A673 (cell line): ENCODE results near the gene ACSS2. TPM values are rescaled to one million over a fixed set of nuclear protein-coding genes. Genes with fewer than 3 reads are reported as not detected.

Experiments used
- Bru-seq: library from RNA; stranded (reverse); fragments of 400-500 nt; gene quantifications from one replicate; lab custom pipeline; 2021; lab: Mats Ljungman, UMichigan
- BruChase-seq, 2 experiments: library from RNA; stranded (reverse); fragments of 400-500 nt; gene quantifications; one replicate each; lab custom pipeline; 2021; lab: Mats Ljungman, UMichigan
- BruUV-seq: library from RNA; stranded (reverse); fragments of 400-500 nt; replicated peaks from 2 replicates; lab custom pipeline; 2021; lab: Mats Ljungman, UMichigan
- CTCF ChIA-PET: fragments of 300-600 bp; sonication (Branson Sonifier 250); formaldehyde crosslinking; loops from one replicate; lab custom pipeline; 2022; ENCODE audit warnings: antibody characterized with exemption; lab: Charles Lee
- POLR2A ChIA-PET: fragments of 300-600 bp; sonication (Branson Sonifier 250); formaldehyde crosslinking; loops from one replicate; lab custom pipeline; 2022; ENCODE audit warnings: antibody characterized with exemption; ENCODE audit not compliant: low non-redundant PET; lab: Charles Lee
- DNase-seq: peaks from one replicate; pipeline ENCODE4 v3.0.0-alpha.2; 2015; ENCODE audit warnings: low spot score
- H3K27ac ChIP-seq: fragments of 200-600 bp; sonication (generic); 2 replicates; pipeline ENCODE4 v1.5.1; 2016; ENCODE audit warnings: mixed run types, low read depth, mild to moderate bottlenecking, mixed read lengths, antibody characterized with exemption, low read length; ENCODE audit not compliant: poor library complexity, severe bottlenecking
- H3K27me3 ChIP-seq: fragments of 200-600 bp; sonication (generic); replicated peaks from 2 replicates; pipeline ENCODE4 v1.6.1; 2017; ENCODE audit warnings: mixed run types, low read depth, mild to moderate bottlenecking, mixed read lengths, antibody characterized with exemption, low read length; ENCODE audit not compliant: insufficient read depth, poor library complexity
- H3K36me3 ChIP-seq: fragments of 200-600 bp; sonication (generic); 2 replicates; pipeline ENCODE4 v1.6.1; 2016; ENCODE audit warnings: mixed run types, mild to moderate bottlenecking, mixed read lengths, antibody characterized with exemption, low read length; ENCODE audit not compliant: insufficient read depth, poor library complexity, severe bottlenecking
- H3K4me1 ChIP-seq: fragments of 200-600 bp; sonication (generic); 2 replicates; pipeline ENCODE4 v1.6.1; 2017; ENCODE audit warnings: mixed run types, mild to moderate bottlenecking, mixed read lengths, antibody characterized with exemption, low read length; ENCODE audit not compliant: insufficient read depth, poor library complexity, severe bottlenecking
- H3K4me3 ChIP-seq: fragments of 200-600 bp; sonication (generic); 2 replicates; pipeline ENCODE4 v1.5.1; 2016; ENCODE audit warnings: low read depth, mixed run types, mild to moderate bottlenecking, mixed read lengths, low read length; ENCODE audit not compliant: poor library complexity, severe bottlenecking
- H3K9me3 ChIP-seq: fragments of 200-600 bp; sonication (generic); 2 replicates; pipeline ENCODE4 v1.6.1; 2016; ENCODE audit warnings: mixed run types, low read depth, mild to moderate bottlenecking, mixed read lengths, antibody characterized with exemption, low read length; ENCODE audit not compliant: poor library complexity, severe bottlenecking
- EZH2 ChIP-seq: fragments of 200-600 bp; sonication (generic); IDR thresholded peaks from 2 replicates; pipeline ENCODE4 v1.6.1; 2017; ENCODE audit warnings: borderline replicate concordance, low read depth, mild to moderate bottlenecking, mixed read lengths, antibody characterized with exemption, low read length; ENCODE audit not compliant: poor library complexity, severe bottlenecking
- intact Hi-C: fragments of 100-400 bp; cut with micrococcal nuclease; formaldehyde crosslinking; loops from one replicate; pipeline ENCODE4 v1.10.0; 2022; ENCODE audit not compliant: unreplicated experiment
- long read RNA-seq: library from polyadenylated mRNA; stranded (forward); transcript quantifications from one replicate; pipeline ENCODE4 v2.0.0, GENCODE V29; 2022
- total RNA-seq: library from RNA; stranded (reverse); gene quantifications from 2 replicates; pipeline ENCODE4 v1.2.3, GENCODE V29; 2021
- TF ChIP-seq, protein P1 (sequence below): fragments of 300-800, 200-600 bp; sonication (generic); conservative IDR thresholded peaks from 2 replicates; pipeline ENCODE4 v1.5.1; 2017; ENCODE audit warnings: low read depth, mild to moderate bottlenecking, antibody characterized with exemption, low read length, moderate library complexity, mixed read lengths

The ACSS2 gene, protein sequence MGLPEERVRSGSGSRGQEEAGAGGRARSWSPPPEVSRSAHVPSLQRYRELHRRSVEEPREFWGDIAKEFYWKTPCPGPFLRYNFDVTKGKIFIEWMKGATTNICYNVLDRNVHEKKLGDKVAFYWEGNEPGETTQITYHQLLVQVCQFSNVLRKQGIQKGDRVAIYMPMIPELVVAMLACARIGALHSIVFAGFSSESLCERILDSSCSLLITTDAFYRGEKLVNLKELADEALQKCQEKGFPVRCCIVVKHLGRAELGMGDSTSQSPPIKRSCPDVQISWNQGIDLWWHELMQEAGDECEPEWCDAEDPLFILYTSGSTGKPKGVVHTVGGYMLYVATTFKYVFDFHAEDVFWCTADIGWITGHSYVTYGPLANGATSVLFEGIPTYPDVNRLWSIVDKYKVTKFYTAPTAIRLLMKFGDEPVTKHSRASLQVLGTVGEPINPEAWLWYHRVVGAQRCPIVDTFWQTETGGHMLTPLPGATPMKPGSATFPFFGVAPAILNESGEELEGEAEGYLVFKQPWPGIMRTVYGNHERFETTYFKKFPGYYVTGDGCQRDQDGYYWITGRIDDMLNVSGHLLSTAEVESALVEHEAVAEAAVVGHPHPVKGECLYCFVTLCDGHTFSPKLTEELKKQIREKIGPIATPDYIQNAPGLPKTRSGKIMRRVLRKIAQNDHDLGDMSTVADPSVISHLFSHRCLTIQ
- total RNA-seq (28.7 and 33.5 TPM in 2 replicates), Bru-seq, nascent RNA (percentile 56 among the genes with signal in this experiment), BruChase-seq, experiment 1, labeled RNA remaining after a 2-hour chase (percentile 65 among the genes with signal in this experiment), BruChase-seq, experiment 2, labeled RNA remaining after a 6-hour chase (percentile 65 among the genes with signal in this experiment)
- long read RNA-seq, transcript ACSS2-202 (18 exons, 3,065 nt): major isoform, 39 of 61 reads
- long read RNA-seq, partial matches to known transcripts: 5 of 61 reads
- long read RNA-seq, other reads (novel, unspliced or antisense): 14 of 61 reads

DNA sequence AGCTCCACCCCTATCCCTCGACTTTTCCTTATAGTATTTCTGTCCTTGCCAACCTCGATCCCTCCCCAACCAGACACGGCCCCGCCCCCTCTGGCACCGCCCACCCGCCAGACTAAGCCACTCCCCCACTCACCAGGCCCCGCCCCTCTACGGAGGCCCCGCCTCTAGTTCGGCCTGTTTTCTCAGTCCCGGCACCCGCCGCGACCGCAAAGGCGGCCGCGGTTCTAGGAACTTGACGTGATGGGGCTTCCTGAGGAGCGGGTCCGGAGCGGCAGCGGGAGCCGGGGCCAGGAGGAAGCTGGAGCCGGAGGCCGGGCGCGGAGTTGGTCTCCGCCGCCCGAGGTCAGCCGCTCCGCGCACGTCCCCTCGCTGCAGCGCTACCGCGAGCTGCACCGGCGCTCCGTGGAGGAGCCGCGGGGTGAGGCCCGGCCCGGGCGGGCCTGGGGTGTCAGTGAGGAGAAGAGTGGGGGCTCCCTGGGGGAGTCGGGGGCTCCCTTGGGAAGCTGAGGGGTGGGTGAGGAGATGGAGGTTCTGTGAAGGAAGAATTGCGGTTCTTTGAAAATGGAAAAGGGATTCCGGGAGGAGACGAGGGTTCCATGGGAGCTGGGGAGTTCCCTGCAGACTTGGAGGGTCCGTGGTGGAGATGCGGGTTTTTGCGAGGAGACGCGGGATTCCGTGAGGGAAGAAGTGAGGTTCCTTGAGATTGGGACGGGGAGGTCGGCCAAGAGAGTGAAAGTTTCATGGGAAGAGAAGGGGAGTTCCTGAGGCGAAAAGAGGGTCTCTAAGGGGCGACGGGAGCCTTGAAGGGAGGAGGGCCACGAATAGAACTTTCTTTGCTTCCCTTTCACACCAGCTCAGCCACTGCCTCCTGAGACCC lies at the start of gene ACSS2:
Gene ACSS2 (plus strand): TSS at position 207 of the 877 bp plus-strand sequence. CDS start 34 bp downstream, at position 241.
- ChIA-PET CTCF (interaction anchor here (0.5 to 1.9 kb wide), 8 partner anchors 10 to 1029 kb away, joined by 3 to 13 read pairs (median 5); partner anchors contain the start of genes GSS and MYH7B), POLR2A (interaction anchor here (0.6 to 1.0 kb wide), 3 partner anchors 67 to 1285 kb away, joined by 3 to 14 read pairs (median 3); no protein-coding TSS in a partner anchor)
- Histone ChIP-seq H3K4me3 (peak within 1 kb of the TSS; percentile 80), H3K27ac (peak within 1 kb of the TSS; percentile 65), H3K36me3 (no peaks in the 10 kb centered on the region), H3K9me3 (no peaks in the 10 kb centered on the region), H3K4me1 (peaks cover 27% of the 10 kb centered on the region), H3K27me3 (no peaks in the 10 kb centered on the region)
- BruUV-seq: no TSS peak
- intact Hi-C loops: loop anchor here (2.0 to 10.0 kb wide), 3 partner anchors 78 to 268 kb away; partner anchors contain the start of genes EDEM2, GSS, MYH7B and TRPC4AP
- TF ChIP-seq, protein P1, sequence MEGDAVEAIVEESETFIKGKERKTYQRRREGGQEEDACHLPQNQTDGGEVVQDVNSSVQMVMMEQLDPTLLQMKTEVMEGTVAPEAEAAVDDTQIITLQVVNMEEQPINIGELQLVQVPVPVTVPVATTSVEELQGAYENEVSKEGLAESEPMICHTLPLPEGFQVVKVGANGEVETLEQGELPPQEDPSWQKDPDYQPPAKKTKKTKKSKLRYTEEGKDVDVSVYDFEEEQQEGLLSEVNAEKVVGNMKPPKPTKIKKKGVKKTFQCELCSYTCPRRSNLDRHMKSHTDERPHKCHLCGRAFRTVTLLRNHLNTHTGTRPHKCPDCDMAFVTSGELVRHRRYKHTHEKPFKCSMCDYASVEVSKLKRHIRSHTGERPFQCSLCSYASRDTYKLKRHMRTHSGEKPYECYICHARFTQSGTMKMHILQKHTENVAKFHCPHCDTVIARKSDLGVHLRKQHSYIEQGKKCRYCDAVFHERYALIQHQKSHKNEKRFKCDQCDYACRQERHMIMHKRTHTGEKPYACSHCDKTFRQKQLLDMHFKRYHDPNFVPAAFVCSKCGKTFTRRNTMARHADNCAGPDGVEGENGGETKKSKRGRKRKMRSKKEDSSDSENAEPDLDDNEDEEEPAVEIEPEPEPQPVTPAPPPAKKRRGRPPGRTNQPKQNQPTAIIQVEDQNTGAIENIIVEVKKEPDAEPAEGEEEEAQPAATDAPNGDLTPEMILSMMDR: no peak
- no peak for TF ChIP-seq EZH2
- no peak for DNase-seq

DNA sequence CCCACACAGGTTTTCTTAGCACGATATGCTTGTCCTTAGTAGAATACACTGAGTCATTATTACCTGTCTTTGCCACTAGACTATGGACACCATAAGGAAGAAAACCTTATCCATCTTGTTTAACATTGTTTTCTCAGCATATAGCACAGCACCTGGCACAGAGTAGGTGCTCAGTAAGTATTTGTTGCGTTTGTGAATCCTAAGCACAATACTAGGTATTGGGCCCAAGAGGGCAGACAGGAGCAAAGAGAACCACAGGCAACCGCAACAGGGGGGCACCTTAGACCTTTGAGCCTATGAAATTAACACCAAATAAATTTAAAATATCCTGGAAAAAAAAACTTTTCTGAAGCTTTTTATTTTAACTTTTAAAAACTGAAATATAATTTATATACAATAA lies 47.2 kb upstream of the ACSS2 start:
- Histone ChIP-seq H3K27ac (no peak overlapping the region), H3K36me3 (no peaks in the 10 kb centered on the region), H3K4me3 (no peak overlapping the region), H3K4me1 (peaks cover under 1% of the 10 kb centered on the region), H3K27me3 (no peaks in the 10 kb centered on the region), H3K9me3 (no peaks in the 10 kb centered on the region)
- intact Hi-C loops: no loop called here
- POLR2A ChIA-PET: no interaction called here
- DNase-seq: no peak
- CTCF ChIA-PET: no interaction called here
- TF ChIP-seq EZH2: no peak
- TF ChIP-seq, protein P1: no peak
- BruUV-seq: no TSS peak
